Fibroblast of mammary gland (primary cell): ENCODE data around the gene CHRDL1.

ENCODE experiments used
- DNase-seq: peaks from one replicate; pipeline ENCODE4 v3.0.0-alpha.2; 2010; ENCODE audit warnings: low read depth
- H3K4me3 ChIP-seq: 2 replicates; pipeline ENCODE4 v1.5.1; 2011; ENCODE audit warnings: low read depth, mild to moderate bottlenecking, low read length, moderate library complexity; ENCODE audit not compliant: control insufficient read depth
- TF ChIP-seq, protein P1 (sequence below): conservative IDR thresholded peaks from 2 replicates; pipeline ENCODE4 v1.5.1; 2011; ENCODE audit warnings: low read depth, low read length, inconsistent platforms; ENCODE audit not compliant: control insufficient read depth, insufficient read depth

The CHRDL1 gene

GRCh38 chrX:110759785-110760184, 35.8 kb downstream of the CHRDL1 start:
- DNase-seq: peak; percentile 85
- TF ChIP-seq, protein P1, sequence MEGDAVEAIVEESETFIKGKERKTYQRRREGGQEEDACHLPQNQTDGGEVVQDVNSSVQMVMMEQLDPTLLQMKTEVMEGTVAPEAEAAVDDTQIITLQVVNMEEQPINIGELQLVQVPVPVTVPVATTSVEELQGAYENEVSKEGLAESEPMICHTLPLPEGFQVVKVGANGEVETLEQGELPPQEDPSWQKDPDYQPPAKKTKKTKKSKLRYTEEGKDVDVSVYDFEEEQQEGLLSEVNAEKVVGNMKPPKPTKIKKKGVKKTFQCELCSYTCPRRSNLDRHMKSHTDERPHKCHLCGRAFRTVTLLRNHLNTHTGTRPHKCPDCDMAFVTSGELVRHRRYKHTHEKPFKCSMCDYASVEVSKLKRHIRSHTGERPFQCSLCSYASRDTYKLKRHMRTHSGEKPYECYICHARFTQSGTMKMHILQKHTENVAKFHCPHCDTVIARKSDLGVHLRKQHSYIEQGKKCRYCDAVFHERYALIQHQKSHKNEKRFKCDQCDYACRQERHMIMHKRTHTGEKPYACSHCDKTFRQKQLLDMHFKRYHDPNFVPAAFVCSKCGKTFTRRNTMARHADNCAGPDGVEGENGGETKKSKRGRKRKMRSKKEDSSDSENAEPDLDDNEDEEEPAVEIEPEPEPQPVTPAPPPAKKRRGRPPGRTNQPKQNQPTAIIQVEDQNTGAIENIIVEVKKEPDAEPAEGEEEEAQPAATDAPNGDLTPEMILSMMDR: no peak
- no peak overlapping the region for H3K4me3 ChIP-seq

GRCh38 chrX:110758781-110759422, 36.7 kb downstream of the CHRDL1 start:
- H3K4me3 ChIP-seq: no peak overlapping the region
- TF ChIP-seq, protein P1: no peak
- DNase-seq: no peak

GRCh38 chrX:110755611-110756010, 40.0 kb downstream of the CHRDL1 start:
- TF ChIP-seq, protein P1: no peak
- no peak overlapping the region for H3K4me3 ChIP-seq
- no peak for DNase-seq

DNA sequence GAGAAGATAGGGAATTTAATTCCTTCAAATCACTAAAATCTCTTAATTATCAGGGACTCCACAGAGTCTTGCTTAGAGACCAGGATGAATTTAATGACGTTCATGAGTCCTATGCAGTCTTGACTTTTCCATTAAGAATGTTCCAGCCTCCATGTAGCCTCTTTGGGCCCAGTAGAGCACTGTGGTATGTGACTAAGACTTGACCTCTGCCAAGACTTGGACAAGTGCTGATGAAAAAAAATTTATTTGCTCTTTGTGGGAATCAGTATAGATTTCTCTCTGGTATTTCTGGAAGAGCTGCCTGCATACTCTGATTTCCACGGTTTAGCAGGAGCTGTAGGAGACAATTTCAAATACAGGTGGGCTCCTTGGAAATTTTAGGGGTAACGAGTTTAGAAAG, 40.6 kb downstream of the CHRDL1 start:
- DNase-seq: peak; percentile 83
- no peak overlapping the region for H3K4me3 ChIP-seq
- TF ChIP-seq, protein P1: no peak

DNA sequence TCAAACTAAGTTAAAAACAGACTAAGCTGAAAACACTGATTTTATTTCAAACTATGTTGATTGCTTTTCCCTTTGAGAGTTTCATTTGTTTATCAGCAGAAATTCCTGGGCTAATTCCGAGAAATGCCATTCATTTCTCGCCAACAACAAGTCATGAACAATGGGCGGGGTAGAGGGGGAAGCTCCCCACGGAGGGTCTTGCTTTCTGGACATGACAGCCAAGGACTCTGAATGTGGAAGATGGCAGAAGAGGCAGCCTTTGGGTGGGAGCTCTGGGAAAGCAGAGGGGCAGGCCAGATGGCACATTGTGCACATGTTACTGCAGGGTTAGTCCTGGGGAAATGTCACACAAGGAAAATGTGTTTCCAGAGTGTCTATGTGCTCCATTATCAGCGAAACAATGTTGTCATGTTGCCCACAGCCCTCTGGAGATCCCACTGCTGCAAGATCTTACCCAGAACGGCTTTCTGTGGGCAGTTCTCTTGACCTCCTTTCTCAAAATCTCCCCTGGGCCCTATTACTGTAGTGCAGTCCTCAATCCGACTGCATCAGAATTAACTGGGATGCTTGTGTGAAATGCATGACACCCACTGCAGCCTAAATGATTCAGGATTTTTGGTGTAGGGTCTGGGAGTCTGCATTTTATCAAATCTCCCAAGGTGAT, 45.0 kb downstream of the CHRDL1 start:
- TF ChIP-seq, protein P1: no peak
- peak; percentile 9 for DNase-seq
- no peak overlapping the region for H3K4me3 ChIP-seq

GRCh38 chrX:110748256-110748806, 47.3 kb downstream of the CHRDL1 start:
- no peak overlapping the region for H3K4me3 ChIP-seq
- TF ChIP-seq, protein P1: no peak
- DNase-seq: no peak
